ENCODE results near the gene TARS2. TPM values are rescaled to one million over a fixed set of nuclear protein-coding genes. Genes with fewer than 3 reads are reported as not detected.

Gene TARS2
- total and polyA plus RNA-seq, 2 of the 4 experiments (the other 2 are of a cell fraction): 10.9 to 21.8 TPM

DNA sequence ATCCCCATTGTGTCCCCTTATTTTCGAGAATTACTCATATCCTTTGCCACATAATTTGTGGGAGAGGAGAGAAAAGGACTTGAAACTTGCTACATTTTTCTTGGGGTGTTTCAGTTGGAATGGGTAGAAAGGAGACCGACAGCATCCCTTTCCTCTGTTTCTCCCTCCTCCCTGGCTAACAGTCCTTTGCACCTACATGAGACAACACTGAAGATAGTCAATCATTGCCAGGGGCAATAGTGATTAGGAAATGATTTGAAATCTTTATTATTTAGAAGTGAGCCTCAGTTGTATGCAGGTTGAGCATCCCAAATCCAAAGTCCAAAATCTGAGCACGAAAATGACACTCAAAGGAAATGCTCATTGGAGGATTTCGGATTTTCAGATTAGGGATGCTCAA is 7.8 kb upstream of the TARS2 start:
- no peak overlapping the region for H2AFZ ChIP-seq (replicated peaks; ENCODE audit: low read length, poor library complexity)
- no CpG with 5 or more reads among the region's 4 CpGs for WGBS, 2 experiments (ENCODE audit: extremely low coverage in 2 of 2, insufficient read length in 1 of 2)
- no peak overlapping the region for H2AK9ac ChIP-seq (replicated peaks; ENCODE audit: low read depth, low read length, poor library complexity)
- ATAC-seq (ENCODE audit: low read depth) (no peak), DNase-seq (no peak)
- H2BK20ac ChIP-seq (ENCODE audit: low read depth, low read length): no peak overlapping the region
- no peak overlapping the region for H3K18ac ChIP-seq (ENCODE audit: low read depth, low read length)
- H4K91ac ChIP-seq (ENCODE audit: insufficient read depth, low read depth, low read length): no peak overlapping the region
- dilution Hi-C loops (cut with HindIII; ENCODE audit: low sequenced_read_pairs, unreplicated experiment): no loop called here
- H4K8ac ChIP-seq (ENCODE audit: low read depth in 2 of 2, low read length in 2 of 2): no peak overlapping the region
- no peak overlapping the region for H3K14ac ChIP-seq (replicated peaks; ENCODE audit: low read depth, low read length)
- no peak overlapping the region for H2BK5ac ChIP-seq (ENCODE audit: low read depth, low read length, poor library complexity, severe bottlenecking)
- no peak overlapping the region for H3K56ac ChIP-seq (ENCODE audit: extremely low read depth, insufficient read depth, low read length)
- H3K27ac ChIP-seq (ENCODE audit: insufficient read depth, low read length): no peak overlapping the region
- H3K36me3 ChIP-seq (ENCODE audit: control insufficient read depth, insufficient read depth, low read length): no peaks in the 10 kb centered on the region
- H3K27me3 ChIP-seq (ENCODE audit: control insufficient read depth, insufficient read depth, low read length): no peaks in the 10 kb centered on the region
- no peak overlapping the region for H3K9ac ChIP-seq (ENCODE audit: low read depth, low read length)
- intact Hi-C loops (cut with micrococcal nuclease): no loop called here
- H3K23ac ChIP-seq (ENCODE audit: low read depth, low read length): no peak overlapping the region
- in situ Hi-C loops (cut with MboI; ENCODE audit: low sequenced_read_pairs): no loop called here
- no peaks in the 10 kb centered on the region for H4K20me1 ChIP-seq (ENCODE audit: insufficient read depth, low read length)
- no peak overlapping the region for H2AK5ac ChIP-seq (ENCODE audit: low read depth, low read length)
- no peak overlapping the region for H2BK120ac ChIP-seq (ENCODE audit: low read depth, low read length)
- no TSS peak for BruUV-seq (replicated peaks)
- H3K79me1 ChIP-seq (ENCODE audit: low read depth in 1 of 2, low read length in 2 of 2): peaks cover 3 to 4% of the 10 kb centered on the region in 2 experiments; a peak in 1 of 4 replicates
- POLR2A ChIA-PET (ENCODE audit: unreplicated experiment): no interaction called here
- H3K4me2 ChIP-seq (ENCODE audit: low read depth, low read length): no peak overlapping the region
- no peak overlapping the region for H4K5ac ChIP-seq (ENCODE audit: low read depth, low read length)
- H3K4me3 ChIP-seq (ENCODE audit: insufficient read depth, low read depth, low read length): no peak overlapping the region
- TF ChIP-seq, protein P1, sequence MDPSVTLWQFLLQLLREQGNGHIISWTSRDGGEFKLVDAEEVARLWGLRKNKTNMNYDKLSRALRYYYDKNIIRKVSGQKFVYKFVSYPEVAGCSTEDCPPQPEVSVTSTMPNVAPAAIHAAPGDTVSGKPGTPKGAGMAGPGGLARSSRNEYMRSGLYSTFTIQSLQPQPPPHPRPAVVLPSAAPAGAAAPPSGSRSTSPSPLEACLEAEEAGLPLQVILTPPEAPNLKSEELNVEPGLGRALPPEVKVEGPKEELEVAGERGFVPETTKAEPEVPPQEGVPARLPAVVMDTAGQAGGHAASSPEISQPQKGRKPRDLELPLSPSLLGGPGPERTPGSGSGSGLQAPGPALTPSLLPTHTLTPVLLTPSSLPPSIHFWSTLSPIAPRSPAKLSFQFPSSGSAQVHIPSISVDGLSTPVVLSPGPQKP (IDR thresholded peaks at IDR 0.05; ENCODE audit: borderline replicate concordance, low read depth, low read length): no peak
- TF ChIP-seq RFX5 (IDR thresholded peaks at IDR 0.05; ENCODE audit: low read depth, low read length) (no peak), RCOR1 (IDR thresholded peaks at IDR 0.05; ENCODE audit: insufficient replicate concordance, low read length) (no peak), CEBPB (IDR thresholded peaks at IDR 0.05; ENCODE audit: low read depth, low read length) (no peak), POLR2A (IDR thresholded peaks at IDR 0.05; ENCODE audit: low read depth, low read length) (no peak), MAZ (IDR thresholded peaks at IDR 0.05; ENCODE audit: borderline replicate concordance, low read depth, low read length) (no peak), NFE2L2 (IDR thresholded peaks at IDR 0.05; ENCODE audit: low read depth, low read length) (no peak), CHD1 (IDR thresholded peaks at IDR 0.05; ENCODE audit: low read depth, low read length) (no peak), MXI1 (IDR thresholded peaks at IDR 0.05; ENCODE audit: borderline replicate concordance, low read depth, low read length) (no peak), RAD21 (IDR thresholded peaks at IDR 0.05; ENCODE audit: low read length) (no peak), FOS (IDR thresholded peaks at IDR 0.05; ENCODE audit: low read depth, low read length) (no peak)
- TF ChIP-seq, protein P2, sequence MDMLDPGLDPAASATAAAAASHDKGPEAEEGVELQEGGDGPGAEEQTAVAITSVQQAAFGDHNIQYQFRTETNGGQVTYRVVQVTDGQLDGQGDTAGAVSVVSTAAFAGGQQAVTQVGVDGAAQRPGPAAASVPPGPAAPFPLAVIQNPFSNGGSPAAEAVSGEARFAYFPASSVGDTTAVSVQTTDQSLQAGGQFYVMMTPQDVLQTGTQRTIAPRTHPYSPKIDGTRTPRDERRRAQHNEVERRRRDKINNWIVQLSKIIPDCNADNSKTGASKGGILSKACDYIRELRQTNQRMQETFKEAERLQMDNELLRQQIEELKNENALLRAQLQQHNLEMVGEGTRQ (IDR thresholded peaks at IDR 0.05; ENCODE audit: low read depth, low read length): no peak
- TF ChIP-seq, protein P3, sequence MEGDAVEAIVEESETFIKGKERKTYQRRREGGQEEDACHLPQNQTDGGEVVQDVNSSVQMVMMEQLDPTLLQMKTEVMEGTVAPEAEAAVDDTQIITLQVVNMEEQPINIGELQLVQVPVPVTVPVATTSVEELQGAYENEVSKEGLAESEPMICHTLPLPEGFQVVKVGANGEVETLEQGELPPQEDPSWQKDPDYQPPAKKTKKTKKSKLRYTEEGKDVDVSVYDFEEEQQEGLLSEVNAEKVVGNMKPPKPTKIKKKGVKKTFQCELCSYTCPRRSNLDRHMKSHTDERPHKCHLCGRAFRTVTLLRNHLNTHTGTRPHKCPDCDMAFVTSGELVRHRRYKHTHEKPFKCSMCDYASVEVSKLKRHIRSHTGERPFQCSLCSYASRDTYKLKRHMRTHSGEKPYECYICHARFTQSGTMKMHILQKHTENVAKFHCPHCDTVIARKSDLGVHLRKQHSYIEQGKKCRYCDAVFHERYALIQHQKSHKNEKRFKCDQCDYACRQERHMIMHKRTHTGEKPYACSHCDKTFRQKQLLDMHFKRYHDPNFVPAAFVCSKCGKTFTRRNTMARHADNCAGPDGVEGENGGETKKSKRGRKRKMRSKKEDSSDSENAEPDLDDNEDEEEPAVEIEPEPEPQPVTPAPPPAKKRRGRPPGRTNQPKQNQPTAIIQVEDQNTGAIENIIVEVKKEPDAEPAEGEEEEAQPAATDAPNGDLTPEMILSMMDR (conservative IDR thresholded peaks at IDR 0.05; ENCODE audit: low read depth, low read length): no peak
- peaks cover 9% of the 10 kb centered on the region for H3K4me1 ChIP-seq (ENCODE audit: control insufficient read depth, insufficient read depth, low read length)
- CTCF ChIA-PET: interaction anchor here (0.6 kb wide), 1 partner anchor 144 kb away, joined by 3 read pairs; no protein-coding TSS in a partner anchor
- no peak overlapping the region for H2BK15ac ChIP-seq (ENCODE audit: low read depth, low read length)
- peaks cover 4% of the 10 kb centered on the region for H3K9me1 ChIP-seq (ENCODE audit: insufficient read depth, low read length)
- H3K9me3 ChIP-seq (ENCODE audit: control insufficient read depth, insufficient read depth, low read length): no peaks in the 10 kb centered on the region
- no peak overlapping the region for H3K4ac ChIP-seq (ENCODE audit: low read depth, low read length)

Measured in IMR-90 (cell line).